SK-N-SH (cell line): ENCODE data around the gene SULF2. TPM values are rescaled to one million over a fixed set of nuclear protein-coding genes. Genes with fewer than 3 reads are reported as not detected.

Experiments
- CTCF ChIA-PET: fragments of 300-600, 350-600 bp; formaldehyde crosslinking; extraction: SDS; loops from one replicate; lab custom pipeline; 2021; lab: Yijun Ruan, JAX
- POLR2A ChIA-PET: fragments of 350-600 bp; sonication (Branson Sonifier 250); formaldehyde crosslinking; extraction: SDS; loops from one replicate; lab custom pipeline; 2020; ENCODE audit warnings: antibody characterized with exemption, inconsistent platforms; lab: Yijun Ruan, JAX
- DNase-seq: peaks from one replicate; pipeline ENCODE4 v3.0.0; 2012
- H2AFZ ChIP-seq: fragments of 200-600 bp; sonication (generic); 2 replicates; pipeline ENCODE4 v1.8.1; 2016; ENCODE audit warnings: antibody characterized with exemption, mild to moderate bottlenecking, low read depth
- H3F3A ChIP-seq: fragments of 200-600 bp; sonication (generic); replicated peaks from 2 replicates; pipeline ENCODE3; 2016; ENCODE audit warnings: antibody characterized with exemption, mild to moderate bottlenecking; ENCODE audit not compliant: insufficient read depth
- H3K27ac ChIP-seq, 2 experiments: fragments of 200-500 bp in 1 of 2; fragments of 200-600 bp in 1 of 2; sonication (Bioruptor generic) in 1 of 2; sonication (generic), shearing (Covaris generic) in 1 of 2; 2 replicates each; pipeline versions ENCODE4 v1.5.1 to v1.6.1; 2014 to 2016; ENCODE audit warnings: low read depth in 2 of 2, inconsistent platforms in 1 of 2, low read length in 1 of 2, mild to moderate bottlenecking in 1 of 2, mixed read lengths in 1 of 2
- H3K27me3 ChIP-seq: fragments of 200-600 bp; sonication (generic), shearing (Covaris generic); 2 replicates; pipeline ENCODE4 v1.6.1; 2016; ENCODE audit warnings: mixed run types; ENCODE audit not compliant: insufficient read depth
- H3K36me3 ChIP-seq, 2 experiments: fragments of 200-500 bp in 1 of 2; fragments of 200-600 bp in 1 of 2; sonication (Bioruptor generic) in 1 of 2; sonication (generic) in 1 of 2; replicated peaks in 1 of 2; 2 replicates each; pipeline versions ENCODE3 to v1.5.1; 2014 to 2016; ENCODE audit warnings: low read length in 1 of 2, mild to moderate bottlenecking in 1 of 2; ENCODE audit not compliant: insufficient read depth in 2 of 2, control insufficient read depth in 1 of 2
- H3K4me1 ChIP-seq, 2 experiments: fragments of 200-500 bp in 1 of 2; fragments of 200-600 bp in 1 of 2; sonication (Bioruptor generic) in 1 of 2; sonication (generic), shearing (Covaris generic) in 1 of 2; 2 replicates each; pipeline versions ENCODE4 v1.5.1 to v1.6.1; 2014 to 2016; ENCODE audit warnings: low read depth in 1 of 2, low read length in 1 of 2, mixed run types in 1 of 2; ENCODE audit not compliant: insufficient read depth in 2 of 2, control insufficient read depth in 1 of 2
- H3K4me2 ChIP-seq: fragments of 200-600 bp; sonication (generic), shearing (Covaris generic); 2 replicates; pipeline ENCODE4 v1.6.1; 2017; ENCODE audit warnings: mixed run types
- H3K4me3 ChIP-seq, 2 experiments: fragments of 200-500 bp in 1 of 2; fragments of 200-600 bp in 1 of 2; sonication (Bioruptor generic) in 1 of 2; sonication (generic), shearing (Covaris generic) in 1 of 2; 2 replicates each; pipeline versions ENCODE4 v1.5.1 to v1.8.1; 2014 to 2016; ENCODE audit warnings: low read depth in 2 of 2, inconsistent platforms in 1 of 2, low read length in 1 of 2, mild to moderate bottlenecking in 1 of 2, mixed read lengths in 1 of 2, moderate library complexity in 1 of 2
- H3K79me2 ChIP-seq: fragments of 200-600 bp; sonication (generic); 2 replicates; pipeline ENCODE4 v1.8.1; 2017; ENCODE audit warnings: mild to moderate bottlenecking; ENCODE audit not compliant: insufficient read depth
- H3K9ac ChIP-seq: fragments of 200-600 bp; sonication (generic); 2 replicates; pipeline ENCODE4 v1.6.1; 2017; ENCODE audit warnings: mixed run types
- H3K9me2 ChIP-seq: fragments of 200-600 bp; sonication (generic); 2 replicates; pipeline ENCODE4 v1.6.1; 2017; ENCODE audit warnings: mixed run types
- H3K9me3 ChIP-seq: fragments of 200-600 bp; sonication (generic); 2 replicates; pipeline ENCODE4 v1.6.1; 2017; ENCODE audit warnings: mixed run types, mild to moderate bottlenecking, moderate library complexity
- H4K20me1 ChIP-seq: fragments of 200-600 bp; sonication (generic); 2 replicates; pipeline ENCODE4 v1.6.1; 2017; ENCODE audit warnings: mild to moderate bottlenecking, mixed run types; ENCODE audit not compliant: insufficient read depth
- CTCF ChIP-seq: fragments of 200-600 bp; sonication (generic); IDR thresholded peaks from 2 replicates; pipeline ENCODE4 v1.6.1; 2017; ENCODE audit warnings: antibody characterized with exemption, mild to moderate bottlenecking, moderate library complexity
- ELF1 ChIP-seq: IDR thresholded peaks from 2 replicates; pipeline ENCODE4 v1.4.0; 2012
- EZH2phosphoT487 ChIP-seq: fragments of 200-600 bp; sonication (generic); IDR thresholded peaks from 2 replicates; pipeline ENCODE4 v1.6.1; 2017; ENCODE audit warnings: low read depth, mixed run types, mild to moderate bottlenecking, antibody characterized with exemption, moderate library complexity, borderline replicate concordance
- FOXM1 ChIP-seq: IDR thresholded peaks from 2 replicates; pipeline ENCODE4 v1.4.0; 2012; ENCODE audit warnings: low read depth, mild to moderate bottlenecking
- GATA2 ChIP-seq: sonication (generic); formaldehyde crosslinking; IDR thresholded peaks from 2 replicates; pipeline ENCODE4 v1.5.0; 2020; ENCODE audit warnings: mild to moderate bottlenecking, missing genetic modification reagents
- IRF3 ChIP-seq: fragments of 150-350 bp; IDR thresholded peaks from 2 replicates; pipeline ENCODE4 v1.6.1; 2016; ENCODE audit warnings: mild to moderate bottlenecking, low read depth, low read length
- JUND ChIP-seq: IDR thresholded peaks from 2 replicates; pipeline ENCODE4 v1.4.0; 2012
- MAX ChIP-seq: IDR thresholded peaks from 2 replicates; pipeline ENCODE4 v1.4.0; 2012; ENCODE audit warnings: low read depth
- NFIC ChIP-seq: IDR thresholded peaks from 2 replicates; pipeline ENCODE4 v1.4.0; 2012; ENCODE audit warnings: borderline replicate concordance
- NRF1 ChIP-seq: IDR thresholded peaks from 2 replicates; pipeline ENCODE4 v1.6.1; 2012; ENCODE audit warnings: low read depth, mild to moderate bottlenecking, low read length
- POLR2AphosphoS5 ChIP-seq: IDR thresholded peaks from 2 replicates; pipeline ENCODE4 v1.6.1; 2012; ENCODE audit warnings: low read depth, low read length
- RAD21 ChIP-seq: IDR thresholded peaks from 2 replicates; pipeline ENCODE4 v1.6.1; 2012; ENCODE audit warnings: mild to moderate bottlenecking, low read length
- RCOR1 ChIP-seq: fragments of 150-350 bp; IDR thresholded peaks from 2 replicates; pipeline ENCODE4 v1.6.1; 2017; ENCODE audit warnings: antibody characterized with exemption, low read length
- REST ChIP-seq: IDR thresholded peaks from 2 replicates; pipeline ENCODE4 v1.6.1; 2012; ENCODE audit warnings: mild to moderate bottlenecking, low read depth, low read length, moderate library complexity
- SIN3A ChIP-seq: IDR thresholded peaks from 2 replicates; pipeline ENCODE4 v1.6.1; 2012; ENCODE audit warnings: low read depth, mild to moderate bottlenecking, low read length, moderate library complexity, borderline replicate concordance
- TAF1 ChIP-seq: IDR thresholded peaks from 2 replicates; pipeline ENCODE4 v1.6.1; 2012; ENCODE audit warnings: low read depth, mild to moderate bottlenecking, low read length, moderate library complexity, borderline replicate concordance
- TEAD4 ChIP-seq: IDR thresholded peaks from 2 replicates; pipeline ENCODE4 v1.4.0; 2012; ENCODE audit warnings: mild to moderate bottlenecking, borderline replicate concordance; ENCODE audit not compliant: insufficient read depth
- USF2 ChIP-seq: fragments of 150-350 bp; IDR thresholded peaks from 2 replicates; pipeline ENCODE4 v1.6.1; 2017; ENCODE audit warnings: antibody characterized with exemption, low read length, low read depth, borderline replicate concordance
- ZBTB33 ChIP-seq: IDR thresholded peaks from 2 replicates; pipeline ENCODE4 v1.4.0; 2012; ENCODE audit warnings: low read depth, borderline replicate concordance
- WGBS: methylation state at CpG from one replicate; pipeline ENCODE4 v1.1.6; 2017; ENCODE audit warnings: low lambda C conversion rate; 5-methylcytosine and 5-hydroxymethylcytosine counted together
- polyA plus RNA-seq, 3 experiments: library from polyadenylated mRNA; depleted of rRNA; stranded (reverse); fragments of >200 nt; gene quantifications; 2 replicates each; pipeline ENCODE4 v1.2.3, GENCODE V29; 2012

SULF2 gene
- polyA plus RNA-seq, 1 of the 3 experiments (the other 2 are of a cell fraction): 20.2 TPM

GRCh38 chr20:47821481-47822100, 36.3 kb upstream of the SULF2 start:
- H3K79me2 ChIP-seq: no peaks in the 10 kb centered on the region
- CTCF ChIA-PET: no interaction called here

More at GRCh38 chr20:47821481-47822100, 36.3 kb upstream of the SULF2 start:
- H3K4me3 ChIP-seq: no peak overlapping the region
- H3K4me1 ChIP-seq: no peaks in the 10 kb centered on the region
- H3F3A ChIP-seq: no peaks in the 10 kb centered on the region
- no peaks in the 10 kb centered on the region; the same call in 1 of the 2 replicates for H3K27me3 ChIP-seq
- no peaks in the 10 kb centered on the region for H4K20me1 ChIP-seq
- H3K9ac ChIP-seq: no peak overlapping the region
- H2AFZ ChIP-seq: no peak overlapping the region
- 48% methylated on average over 12 of the region's 13 CpGs for WGBS
- POLR2A ChIA-PET: no interaction called here
- H3K27ac ChIP-seq: no peak overlapping the region
- no peaks in the 10 kb centered on the region for H3K9me3 ChIP-seq
- no peaks in the 10 kb centered on the region for H3K9me2 ChIP-seq
- H3K4me2 ChIP-seq: no peak overlapping the region
- no peak for DNase-seq
- no peaks in the 10 kb centered on the region for H3K36me3 ChIP-seq
- TF ChIP-seq GATA2 (CRISPR knock-in tag) (no peak), MAX (no peak), NRF1 (no peak), POLR2AphosphoS5 (no peak), ELF1 (no peak), FOXM1 (no peak), TEAD4 (no peak), ZBTB33 (no peak), EZH2phosphoT487 (no peak), SIN3A (no peak), NFIC (no peak), USF2 (no peak), RCOR1 (no peak), TAF1 (no peak), RAD21 (no peak), JUND (no peak), IRF3 (no peak), REST (no peak), CTCF (no peak)
